HAP-1 (cell line): ENCODE measurements around the gene KIFAP3.

Experiments used
- DNase-seq, 2 experiments: peaks; one replicate each; pipeline ENCODE4 v3.0.0-alpha.2; 2016 to 2020; ENCODE audit warnings: low spot score in 2 of 2
- H3K27me3 ChIP-seq: fragments of 250-450 bp; sonication (Bioruptor Pico); 2 replicates; pipeline ENCODE4 v1.5.1; 2020; ENCODE audit warnings: low read depth, mild to moderate bottlenecking, moderate library complexity
- H3K36me3 ChIP-seq: fragments of 250-450 bp; sonication (Bioruptor Pico); replicated peaks from 2 replicates; pipeline ENCODE4 v1.5.1; 2020; ENCODE audit warnings: mild to moderate bottlenecking
- H3K4me1 ChIP-seq: fragments of 250-450 bp; sonication (Bioruptor Pico); 2 replicates; pipeline ENCODE4 v1.5.1; 2020; ENCODE audit warnings: mild to moderate bottlenecking
- H3K4me3 ChIP-seq: fragments of 250-450 bp; sonication (Bioruptor Pico); 2 replicates; pipeline ENCODE4 v1.5.1; 2020; ENCODE audit warnings: mild to moderate bottlenecking, moderate library complexity
- H3K9me3 ChIP-seq: fragments of 250-450 bp; sonication (Bioruptor Pico); 2 replicates; pipeline ENCODE4 v1.5.1; 2020; ENCODE audit warnings: mild to moderate bottlenecking, moderate library complexity
- in situ Hi-C: fragments of 300-500 bp; cut with MboI; formaldehyde crosslinking; loops from 3 replicates; pipeline ENCODE4 v1.14.3; 2020; ENCODE audit warnings: low sequenced_read_pairs, inconsistent platforms, mixed read lengths

KIFAP3 gene

DNA sequence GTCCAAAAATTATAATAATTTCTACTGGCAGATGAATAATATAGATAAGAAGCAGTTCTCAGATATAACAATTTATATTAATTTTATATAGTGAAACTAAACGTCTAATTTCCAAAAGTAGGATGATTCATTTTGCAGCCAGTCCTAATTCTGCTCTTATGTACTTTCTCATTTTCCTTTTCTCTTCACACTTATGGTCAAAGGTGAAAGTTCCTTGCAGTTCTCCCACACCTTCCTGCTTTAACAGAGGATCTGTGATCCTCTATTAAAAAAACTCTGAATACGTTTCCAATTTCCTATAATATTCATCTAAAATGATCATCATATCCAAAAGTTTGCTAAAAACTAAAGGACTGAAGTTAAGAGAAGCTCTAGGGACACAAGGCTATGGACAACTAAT is 78.5 kb downstream of the KIFAP3 start:
- Histone ChIP-seq H3K27me3 (no peaks in the 10 kb centered on the region), H3K4me3 (no peak overlapping the region), H3K9me3 (no peaks in the 10 kb centered on the region), H3K36me3 (no peaks in the 10 kb centered on the region), H3K4me1 (peaks cover 15% of the 10 kb centered on the region)
- DNase-seq = no peak
- in situ Hi-C loops = no loop called here

DNA sequence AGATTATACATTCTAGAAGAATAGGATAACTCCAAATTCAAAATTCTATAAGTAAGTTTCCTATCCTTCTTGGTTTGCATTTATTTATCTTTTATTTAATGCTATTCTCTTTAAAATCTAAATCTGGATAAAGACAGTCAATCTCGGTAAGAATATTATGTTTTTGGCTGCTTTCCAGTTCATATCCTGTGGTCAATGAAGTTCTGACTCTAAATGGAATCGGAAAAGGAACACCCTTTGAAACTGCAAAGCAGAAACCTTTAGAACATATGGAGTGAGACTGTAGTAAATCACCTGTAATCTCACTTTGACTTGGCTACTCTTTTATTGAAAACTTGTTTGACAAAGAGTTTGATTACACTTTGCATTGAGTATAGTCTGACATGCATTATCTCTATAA is 85.2 kb downstream of the KIFAP3 start:
- in situ Hi-C loops = no loop called here

DNA sequence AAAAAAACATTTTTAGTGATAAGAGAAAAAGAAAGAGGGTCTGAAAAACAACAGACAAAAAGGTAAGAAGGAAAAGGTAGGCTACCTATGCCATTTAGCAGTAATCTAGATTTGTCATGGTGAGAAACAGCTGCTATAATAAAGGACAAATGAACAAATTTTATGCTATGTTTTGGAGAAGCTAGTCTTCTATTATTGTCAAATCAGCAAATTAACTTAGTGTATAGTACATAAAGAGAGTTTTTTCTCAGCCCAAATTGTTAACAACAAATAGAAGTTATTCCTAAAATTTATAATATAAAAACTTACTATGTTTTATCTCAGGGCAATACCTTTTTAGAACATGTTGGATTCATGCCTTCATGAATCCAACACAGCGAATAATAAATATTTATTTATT is 88.7 kb downstream of the KIFAP3 start:
- Histone ChIP-seq H3K4me3 (no peak overlapping the region), H3K36me3 (no peaks in the 10 kb centered on the region), H3K27me3 (no peaks in the 10 kb centered on the region), H3K4me1 (peaks cover 9% of the 10 kb centered on the region), H3K9me3 (no peaks in the 10 kb centered on the region)
- in situ Hi-C loops = no loop called here
- no peak for DNase-seq

More for the DNA sequence above, 85.2 kb downstream of the KIFAP3 start:
- Histone ChIP-seq H3K4me3 (no peak overlapping the region), H3K4me1 (no peaks in the 10 kb centered on the region), H3K9me3 (no peaks in the 10 kb centered on the region), H3K27me3 (no peaks in the 10 kb centered on the region), H3K36me3 (no peaks in the 10 kb centered on the region)
- no peak for DNase-seq

DNA sequence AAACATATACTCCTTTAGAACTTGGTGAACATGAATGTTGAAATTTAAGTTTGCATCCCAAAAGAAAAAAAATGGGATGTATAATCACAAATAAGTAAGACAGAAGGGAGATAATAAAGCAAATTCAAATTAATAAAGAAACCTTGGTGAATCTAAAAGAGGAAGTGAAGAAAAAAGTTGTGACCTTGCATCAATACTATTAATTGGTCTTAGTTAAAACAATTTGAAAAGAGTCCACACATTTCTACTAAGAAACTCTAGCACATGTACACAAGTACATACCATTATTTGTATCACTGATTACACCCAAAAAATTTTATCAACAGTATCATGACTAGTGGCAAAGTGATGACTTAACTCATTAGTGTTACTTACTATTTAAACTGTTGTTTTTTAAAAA is 100.4 kb downstream of the KIFAP3 start:
- no peaks in the 10 kb centered on the region for H3K9me3 ChIP-seq
- in situ Hi-C loops = no loop called here
- peaks cover 8% of the 10 kb centered on the region for H3K4me1 ChIP-seq
- no peak overlapping the region for H3K4me3 ChIP-seq
- no peak for DNase-seq
- H3K27me3 ChIP-seq = no peaks in the 10 kb centered on the region
- no peaks in the 10 kb centered on the region for H3K36me3 ChIP-seq

DNA sequence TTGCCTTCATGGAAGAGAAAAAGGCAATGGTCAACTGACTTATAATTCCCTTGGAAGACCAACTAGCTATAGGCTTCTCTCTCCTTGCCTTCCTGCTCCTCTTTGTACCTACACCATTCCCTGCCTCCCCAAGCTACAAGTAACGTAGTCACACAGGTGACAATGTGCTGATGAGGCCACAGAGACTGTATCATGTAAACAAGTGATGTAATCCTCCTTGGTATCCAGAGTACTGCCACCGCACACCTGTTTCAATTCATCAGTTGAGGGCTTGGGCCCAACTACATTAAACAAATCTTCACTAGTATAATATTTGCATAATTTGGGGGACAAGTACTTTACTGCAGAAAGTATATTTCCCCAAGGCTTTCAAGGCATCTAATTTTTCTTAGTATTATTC is 104.4 kb downstream of the KIFAP3 start:
- H3K9me3 ChIP-seq = no peaks in the 10 kb centered on the region
- in situ Hi-C loops = no loop called here
- no peaks in the 10 kb centered on the region for H3K36me3 ChIP-seq
- no peak overlapping the region for H3K4me3 ChIP-seq
- H3K27me3 ChIP-seq = no peaks in the 10 kb centered on the region
- H3K4me1 ChIP-seq = no peaks in the 10 kb centered on the region
- DNase-seq = no peak

DNA sequence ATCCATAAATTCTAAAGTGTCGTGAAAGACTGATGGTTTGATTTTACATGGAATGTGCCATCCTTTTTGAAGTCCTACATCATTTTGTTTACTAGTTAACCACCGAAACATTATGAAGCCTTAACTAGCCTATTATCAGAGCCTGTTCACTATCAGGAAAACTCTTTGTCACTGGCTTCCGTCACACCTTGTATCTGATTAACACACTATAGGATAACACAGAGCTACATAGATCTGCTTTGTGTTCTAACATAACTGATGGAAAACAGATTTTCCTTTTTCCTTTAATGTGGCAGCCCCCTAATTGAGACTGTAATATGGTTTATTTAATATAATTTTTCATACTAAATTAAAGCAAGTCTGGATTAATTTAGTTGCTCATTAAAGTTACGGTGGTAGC is 106.3 kb downstream of the KIFAP3 start:
- H3K27me3 ChIP-seq = no peaks in the 10 kb centered on the region
- H3K4me1 ChIP-seq = no peaks in the 10 kb centered on the region
- H3K4me3 ChIP-seq = no peak overlapping the region
- no peaks in the 10 kb centered on the region for H3K36me3 ChIP-seq
- no peaks in the 10 kb centered on the region for H3K9me3 ChIP-seq
- in situ Hi-C loops = no loop called here
- DNase-seq = no peak

DNA sequence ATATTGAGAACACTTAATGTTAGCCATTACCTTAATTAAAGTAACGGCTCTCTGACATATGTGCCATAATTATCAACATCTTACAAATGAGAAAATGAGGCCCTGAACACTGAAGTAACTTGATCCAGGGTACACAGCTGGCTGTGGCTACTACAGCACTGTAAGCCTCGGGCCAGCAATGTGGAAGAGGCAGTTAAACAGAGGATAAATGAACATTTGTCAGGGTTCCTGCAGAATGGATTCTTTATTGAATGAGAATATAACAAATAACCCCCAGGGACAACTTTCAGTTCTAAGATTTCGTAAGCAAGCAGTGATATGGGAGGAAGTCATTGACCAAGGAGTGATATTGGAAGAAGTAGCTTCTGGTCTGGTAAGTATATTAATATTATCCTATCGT is 110.3 kb downstream of the KIFAP3 start:
- in situ Hi-C loops = no loop called here
- Histone ChIP-seq H3K4me3 (no peak overlapping the region), H3K9me3 (no peaks in the 10 kb centered on the region), H3K27me3 (no peaks in the 10 kb centered on the region), H3K4me1 (no peaks in the 10 kb centered on the region), H3K36me3 (no peaks in the 10 kb centered on the region)
- DNase-seq = no peak

DNA sequence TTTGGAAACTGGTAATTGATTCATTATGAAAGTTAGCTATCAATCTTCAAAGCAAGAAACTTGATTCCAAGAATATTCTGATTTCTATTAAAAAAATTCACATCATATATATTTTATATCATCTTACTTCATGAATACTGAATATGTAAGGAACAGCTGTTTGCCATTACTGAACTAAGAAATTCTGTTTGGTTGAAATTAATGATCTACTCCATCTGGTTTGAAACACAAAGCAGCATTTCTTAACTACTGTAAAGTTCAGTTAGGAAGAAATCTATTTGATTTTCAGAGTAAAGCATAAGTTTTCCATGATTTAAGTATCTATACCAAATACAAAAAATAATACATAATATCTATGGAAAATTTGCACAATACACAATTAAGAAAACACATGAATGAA is 114.8 kb downstream of the KIFAP3 start:
- no peaks in the 10 kb centered on the region for H3K9me3 ChIP-seq
- in situ Hi-C loops = no loop called here
- no peak for DNase-seq
- no peaks in the 10 kb centered on the region for H3K36me3 ChIP-seq
- H3K4me3 ChIP-seq = no peak overlapping the region
- H3K27me3 ChIP-seq = no peaks in the 10 kb centered on the region
- no peaks in the 10 kb centered on the region for H3K4me1 ChIP-seq

DNA sequence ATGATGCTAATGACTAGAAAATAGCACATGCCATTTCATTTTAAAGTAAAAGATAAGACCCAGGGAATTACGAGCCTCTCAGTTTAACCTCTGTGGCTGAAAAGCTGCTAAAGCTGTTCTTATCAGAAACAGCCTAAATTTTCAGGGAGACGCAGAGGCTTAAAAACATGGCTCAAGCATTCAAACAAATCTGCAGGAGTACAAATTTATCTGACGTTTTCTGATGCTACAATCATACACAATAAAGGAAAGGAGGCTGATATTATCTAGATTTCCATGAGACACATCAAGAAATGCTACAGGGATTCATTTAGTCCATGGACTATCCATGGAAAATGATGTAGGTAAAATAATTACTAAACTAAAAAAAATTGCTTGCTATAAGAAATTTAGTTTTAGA is 115.5 kb downstream of the KIFAP3 start:
- Histone ChIP-seq H3K4me1 (no peaks in the 10 kb centered on the region), H3K36me3 (no peaks in the 10 kb centered on the region), H3K9me3 (no peaks in the 10 kb centered on the region), H3K4me3 (no peak overlapping the region), H3K27me3 (no peaks in the 10 kb centered on the region)
- in situ Hi-C loops = no loop called here
- DNase-seq = no peak

DNA sequence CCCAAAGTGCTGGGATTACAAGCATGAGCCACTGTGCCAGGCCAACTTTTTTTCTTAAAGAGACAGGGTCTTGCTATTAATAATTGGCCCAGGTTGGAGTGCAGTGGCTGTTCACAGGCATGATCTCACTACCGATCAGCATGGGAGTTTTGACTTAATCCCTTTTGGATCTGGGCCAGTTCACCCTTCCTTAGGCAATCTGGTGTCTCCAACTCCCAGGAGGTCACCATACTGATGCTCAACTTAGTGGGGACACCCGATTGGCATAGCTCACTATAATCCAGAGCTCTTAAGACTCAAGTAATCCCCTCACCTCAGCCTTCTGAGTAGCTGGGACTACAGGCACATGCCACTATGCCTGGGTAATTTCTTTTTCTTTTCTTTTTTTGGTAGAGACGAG is 116.6 kb downstream of the KIFAP3 start:
- H3K4me1 ChIP-seq = no peaks in the 10 kb centered on the region
- H3K36me3 ChIP-seq = no peaks in the 10 kb centered on the region
- no peak overlapping the region for H3K4me3 ChIP-seq
- H3K9me3 ChIP-seq = no peaks in the 10 kb centered on the region
- H3K27me3 ChIP-seq = no peaks in the 10 kb centered on the region
- in situ Hi-C loops = no loop called here
- DNase-seq = no peak

DNA sequence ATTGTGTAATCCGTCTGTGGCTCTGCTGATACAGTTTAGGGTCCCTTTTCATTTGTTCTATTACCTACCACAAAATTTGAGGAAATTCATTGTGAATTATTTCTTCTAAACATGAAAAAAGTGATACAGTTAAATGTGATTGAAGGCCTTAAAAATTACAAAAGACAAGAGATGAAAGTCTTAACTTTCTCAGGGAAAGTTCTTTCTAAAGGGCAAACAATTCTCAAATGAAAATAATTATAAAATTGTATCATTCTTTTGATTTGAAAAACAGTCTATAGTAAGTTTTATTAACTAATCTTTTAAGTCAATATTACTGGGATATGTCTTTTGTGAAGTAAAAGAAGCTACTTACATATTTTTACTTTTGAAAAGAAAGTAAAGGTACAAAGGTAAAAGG is 123.4 kb downstream of the KIFAP3 start:
- Histone ChIP-seq H3K4me1 (peaks cover 15% of the 10 kb centered on the region), H3K27me3 (no peaks in the 10 kb centered on the region), H3K36me3 (no peaks in the 10 kb centered on the region), H3K9me3 (no peaks in the 10 kb centered on the region), H3K4me3 (no peak overlapping the region)
- in situ Hi-C loops = no loop called here
- peak in 1 of 2 experiments; percentile 51 for DNase-seq

DNA sequence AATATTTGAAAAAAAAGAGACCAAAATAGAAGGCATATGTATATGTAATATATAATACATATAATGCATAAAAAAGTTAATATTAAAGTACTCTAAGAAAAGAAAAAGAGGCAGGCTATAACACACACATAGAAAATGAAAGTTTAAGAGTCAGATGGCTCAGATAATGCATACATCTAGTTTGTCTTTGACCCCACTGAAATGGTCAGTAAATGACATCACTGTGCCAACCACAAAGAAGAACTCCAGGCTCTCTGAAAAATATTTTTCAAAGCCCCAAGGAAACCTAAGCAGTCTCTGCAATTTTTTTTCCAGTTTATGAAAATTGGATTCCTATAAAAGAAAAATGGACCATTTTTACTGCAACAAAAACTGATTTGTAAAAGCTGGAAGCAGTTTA is 125.4 kb downstream of the KIFAP3 start:
- Histone ChIP-seq H3K36me3 (no peaks in the 10 kb centered on the region), H3K4me3 (no peak overlapping the region), H3K27me3 (no peaks in the 10 kb centered on the region), H3K9me3 (no peaks in the 10 kb centered on the region), H3K4me1 (peaks cover 15% of the 10 kb centered on the region)
- DNase-seq = no peak
- in situ Hi-C loops = no loop called here

DNA sequence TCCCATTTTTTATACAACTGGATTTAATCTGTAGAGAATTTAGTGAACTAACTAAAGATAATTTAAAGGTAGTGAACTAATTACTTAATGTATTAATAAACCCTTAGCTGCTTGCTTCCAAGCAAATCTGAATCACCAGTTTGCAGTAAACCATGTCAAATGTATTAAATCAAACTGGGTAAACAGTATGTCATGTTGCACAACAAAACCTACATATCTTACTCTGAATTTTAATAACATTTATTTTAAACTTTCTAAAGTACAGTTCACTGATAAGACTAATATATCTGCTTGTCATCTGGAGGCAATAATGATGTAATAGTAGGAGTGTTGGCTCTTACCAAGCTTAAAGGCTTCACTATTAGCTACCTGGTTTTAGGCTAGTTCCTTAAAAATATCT is 128.3 kb downstream of the KIFAP3 start:
- in situ Hi-C loops = no loop called here
- Histone ChIP-seq H3K4me3 (no peak overlapping the region), H3K27me3 (no peaks in the 10 kb centered on the region), H3K36me3 (no peaks in the 10 kb centered on the region), H3K4me1 (peaks cover 12% of the 10 kb centered on the region), H3K9me3 (no peaks in the 10 kb centered on the region)
- no peak for DNase-seq

DNA sequence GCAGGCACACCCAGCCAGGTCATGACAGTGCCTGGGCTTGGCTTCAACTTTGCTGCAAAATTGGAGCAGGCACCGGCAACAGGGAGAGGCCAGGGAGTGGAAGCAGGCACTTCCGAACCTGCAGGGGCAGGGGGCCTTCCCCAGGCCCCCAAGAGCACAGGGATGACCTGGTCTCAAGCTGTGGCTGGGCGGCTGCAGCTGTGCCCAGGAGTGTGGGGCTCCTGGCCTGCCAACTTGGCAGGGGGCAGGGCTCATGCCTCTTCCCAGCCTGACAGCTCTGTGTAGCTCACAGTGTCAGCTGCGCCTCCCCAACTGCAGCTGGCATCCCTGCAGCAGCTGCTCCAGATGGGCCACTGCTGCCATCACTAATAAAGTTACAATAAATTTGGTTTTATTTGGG is 129.3 kb downstream of the KIFAP3 start:
- Histone ChIP-seq H3K4me3 (no peak overlapping the region), H3K9me3 (no peaks in the 10 kb centered on the region), H3K36me3 (no peaks in the 10 kb centered on the region), H3K27me3 (no peaks in the 10 kb centered on the region), H3K4me1 (peaks cover 5% of the 10 kb centered on the region; the same call in 1 of the 2 replicates)
- in situ Hi-C loops = no loop called here
- no peak for DNase-seq

DNA sequence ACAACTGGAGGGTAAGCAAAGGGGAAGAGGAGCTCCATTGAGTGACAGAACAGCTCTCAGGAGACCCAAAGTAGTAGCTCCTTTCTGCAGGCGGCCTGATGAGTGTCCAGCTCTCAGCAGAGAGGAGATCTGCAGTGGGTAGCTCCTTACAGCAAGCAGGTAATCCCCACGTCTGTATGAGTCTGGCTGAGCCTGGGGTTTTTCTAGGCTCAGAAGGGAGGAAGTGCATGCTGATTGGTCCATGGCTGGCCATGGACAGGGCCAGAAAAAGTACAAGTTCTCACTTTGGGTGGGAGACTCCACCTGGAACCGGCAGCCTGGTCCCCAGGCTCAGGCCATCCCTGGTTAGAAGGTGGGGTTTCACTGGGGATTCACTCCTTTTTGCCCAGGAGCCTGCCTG is 129.9 kb downstream of the KIFAP3 start:
- no peak overlapping the region for H3K4me3 ChIP-seq
- no peaks in the 10 kb centered on the region for H3K36me3 ChIP-seq
- no peak for DNase-seq
- H3K9me3 ChIP-seq = no peaks in the 10 kb centered on the region
- in situ Hi-C loops = no loop called here
- peaks cover 5% of the 10 kb centered on the region; the same call in 1 of the 2 replicates for H3K4me1 ChIP-seq
- H3K27me3 ChIP-seq = no peaks in the 10 kb centered on the region
